ENCODE measurements around the gene SPRR2F.
"Not testable (repeated sequence)": the region's sequence is repeated elsewhere in the genome, so short reads cannot be mapped to it uniquely, and the experiment has no call there.

SPRR2F gene

DNA sequence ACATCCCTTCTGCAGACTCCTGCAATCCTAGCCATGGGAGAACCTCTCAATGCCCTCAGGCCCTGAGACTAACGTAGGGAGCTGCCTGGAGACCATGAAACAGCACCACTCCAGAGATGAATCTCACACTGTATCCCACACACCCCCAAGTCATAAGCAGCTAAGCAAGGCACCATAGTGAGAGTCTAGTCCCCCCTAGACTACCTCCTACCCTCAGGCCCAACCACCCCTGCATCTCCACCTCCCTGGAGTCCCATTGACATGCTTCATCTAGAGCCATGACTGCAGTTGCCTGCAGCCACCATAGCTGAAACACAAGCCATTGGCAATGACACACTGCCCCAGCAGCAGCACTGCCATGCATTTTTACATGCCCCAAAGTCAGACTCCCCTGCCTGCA lies 20.0 kb upstream of the SPRR2F start:
- DNase-seq (ENCODE audit: insufficient read length, low spot score) (no peak), FAIRE-seq (no peak)
- TF ChIP-seq, protein P1, sequence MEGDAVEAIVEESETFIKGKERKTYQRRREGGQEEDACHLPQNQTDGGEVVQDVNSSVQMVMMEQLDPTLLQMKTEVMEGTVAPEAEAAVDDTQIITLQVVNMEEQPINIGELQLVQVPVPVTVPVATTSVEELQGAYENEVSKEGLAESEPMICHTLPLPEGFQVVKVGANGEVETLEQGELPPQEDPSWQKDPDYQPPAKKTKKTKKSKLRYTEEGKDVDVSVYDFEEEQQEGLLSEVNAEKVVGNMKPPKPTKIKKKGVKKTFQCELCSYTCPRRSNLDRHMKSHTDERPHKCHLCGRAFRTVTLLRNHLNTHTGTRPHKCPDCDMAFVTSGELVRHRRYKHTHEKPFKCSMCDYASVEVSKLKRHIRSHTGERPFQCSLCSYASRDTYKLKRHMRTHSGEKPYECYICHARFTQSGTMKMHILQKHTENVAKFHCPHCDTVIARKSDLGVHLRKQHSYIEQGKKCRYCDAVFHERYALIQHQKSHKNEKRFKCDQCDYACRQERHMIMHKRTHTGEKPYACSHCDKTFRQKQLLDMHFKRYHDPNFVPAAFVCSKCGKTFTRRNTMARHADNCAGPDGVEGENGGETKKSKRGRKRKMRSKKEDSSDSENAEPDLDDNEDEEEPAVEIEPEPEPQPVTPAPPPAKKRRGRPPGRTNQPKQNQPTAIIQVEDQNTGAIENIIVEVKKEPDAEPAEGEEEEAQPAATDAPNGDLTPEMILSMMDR (IDR thresholded peaks at IDR 0.05; ENCODE audit: insufficient read depth, missing control alignments): no peak

DNA sequence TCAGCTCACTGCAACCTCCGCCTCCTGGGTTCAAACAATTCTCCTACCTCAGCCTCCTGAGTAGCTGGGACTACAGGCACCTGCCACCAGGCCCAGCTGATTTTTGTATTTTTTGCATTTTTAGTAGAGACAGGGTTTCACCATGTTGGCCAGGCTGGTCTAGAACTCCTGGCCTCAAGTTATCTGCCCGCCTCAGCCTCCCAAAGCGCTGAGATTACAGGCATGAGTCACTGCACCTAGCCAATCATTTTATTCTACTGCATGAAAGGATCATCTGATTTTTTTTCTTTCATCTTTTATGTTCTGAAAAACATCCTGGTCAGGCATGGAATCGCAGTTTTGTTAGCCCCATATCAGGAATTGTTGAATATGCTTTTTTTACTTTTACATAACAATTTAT lies 15.4 kb upstream of the SPRR2F start:
- not testable (repeated sequence) for FAIRE-seq; DNase-seq (ENCODE audit: insufficient read length, low spot score)

DNA sequence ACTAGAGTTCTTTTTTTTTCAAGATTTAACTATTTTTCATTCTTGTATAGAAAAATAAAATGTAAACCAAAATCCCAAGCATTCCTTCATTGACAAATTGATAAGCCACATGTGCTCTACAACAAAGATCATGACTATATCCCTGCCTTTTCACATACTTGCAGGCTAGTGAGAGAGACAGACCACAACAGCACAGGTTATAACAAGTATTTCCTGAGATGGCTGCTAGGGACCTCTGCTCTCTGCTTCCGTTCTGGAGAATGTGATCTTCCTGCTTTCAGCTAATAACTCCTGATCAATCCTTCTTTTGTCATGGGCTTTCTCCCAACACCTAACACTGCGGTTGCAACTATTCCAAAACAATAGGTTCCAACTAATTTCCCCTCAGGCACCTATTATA lies 14.0 kb upstream of the SPRR2F start:
- DNase-seq (ENCODE audit: insufficient read length, low spot score) (no peak), FAIRE-seq (no peak)
- TF ChIP-seq, protein P1 (IDR thresholded peaks at IDR 0.05; ENCODE audit: insufficient read depth, missing control alignments): no peak

DNA sequence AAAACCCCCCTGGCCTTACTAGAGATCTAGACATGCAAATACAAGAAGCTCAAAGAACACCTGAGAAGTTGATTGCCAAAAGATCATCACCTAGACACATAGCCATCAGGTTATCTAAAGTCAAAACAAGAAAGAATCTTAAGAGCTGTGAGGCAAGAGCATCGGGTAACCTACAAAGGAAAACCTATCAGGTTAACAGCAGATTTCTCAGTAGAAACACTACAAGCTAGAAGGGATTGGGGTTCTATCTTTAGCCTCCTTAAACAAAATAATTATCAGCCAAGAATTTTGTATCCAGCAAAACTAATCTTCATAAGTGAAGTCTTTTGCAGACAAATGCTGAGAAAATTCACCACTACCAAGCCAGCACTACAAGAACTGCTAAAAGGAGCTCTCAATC lies 12.2 kb upstream of the SPRR2F start:
- FAIRE-seq (no peak), DNase-seq (ENCODE audit: insufficient read length, low spot score) (no peak)
- TF ChIP-seq, protein P1 (IDR thresholded peaks at IDR 0.05; ENCODE audit: insufficient read depth, missing control alignments): no peak

DNA sequence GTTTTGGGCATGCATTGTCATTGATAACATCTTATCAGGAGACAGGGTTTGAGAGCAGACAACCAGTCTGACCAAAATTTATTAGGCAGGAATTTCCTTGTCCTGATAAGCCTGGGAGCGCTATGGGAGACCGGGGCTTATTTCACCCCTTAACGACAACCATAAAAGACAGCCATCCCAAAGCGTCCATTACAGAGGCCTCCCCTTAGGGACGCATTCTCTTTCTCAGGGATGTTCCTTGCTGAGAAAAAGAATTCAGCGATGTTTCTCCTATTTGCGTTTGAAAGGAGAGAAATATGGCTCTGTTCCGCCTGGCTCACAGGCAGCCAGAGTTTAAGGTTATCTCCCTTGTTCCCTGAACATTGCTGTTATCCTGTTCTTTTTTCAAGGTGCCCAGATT lies 10.5 kb upstream of the SPRR2F start:
- not testable (repeated sequence) for DNase-seq (ENCODE audit: insufficient read length, low spot score); FAIRE-seq

DNA sequence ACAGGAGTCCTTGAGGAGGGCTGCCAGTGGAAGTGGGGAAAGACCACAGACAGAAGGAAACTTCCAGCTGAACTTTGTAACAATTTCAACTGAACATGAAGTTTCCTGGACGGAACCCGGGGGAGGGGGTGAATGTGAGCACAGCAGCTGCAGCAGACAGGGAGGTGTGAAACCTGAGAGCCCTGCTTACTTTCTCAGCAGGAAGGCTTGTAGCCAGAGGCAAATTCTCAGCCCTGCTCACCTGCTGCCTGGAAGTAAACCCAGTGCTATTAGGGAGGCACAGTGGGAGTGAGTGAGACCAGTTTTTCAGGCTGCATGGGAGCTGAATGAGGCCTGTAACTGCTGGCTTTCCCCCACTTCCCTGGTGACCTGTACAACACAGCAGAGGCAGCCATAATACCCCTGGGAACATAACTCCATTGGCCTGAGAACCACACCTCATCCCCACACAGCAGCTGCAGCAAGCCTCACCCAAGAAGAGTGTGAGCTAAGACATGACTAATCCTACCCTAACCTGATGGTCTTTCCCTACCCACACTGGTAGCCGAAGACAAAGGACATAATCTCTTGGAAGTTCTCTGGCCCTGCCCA lies 9.6 kb upstream of the SPRR2F start:
- DNase-seq (ENCODE audit: insufficient read length, low spot score) (no peak), FAIRE-seq (no peak)
- TF ChIP-seq, protein P1 (IDR thresholded peaks at IDR 0.05; ENCODE audit: insufficient read depth, missing control alignments): no peak

DNA sequence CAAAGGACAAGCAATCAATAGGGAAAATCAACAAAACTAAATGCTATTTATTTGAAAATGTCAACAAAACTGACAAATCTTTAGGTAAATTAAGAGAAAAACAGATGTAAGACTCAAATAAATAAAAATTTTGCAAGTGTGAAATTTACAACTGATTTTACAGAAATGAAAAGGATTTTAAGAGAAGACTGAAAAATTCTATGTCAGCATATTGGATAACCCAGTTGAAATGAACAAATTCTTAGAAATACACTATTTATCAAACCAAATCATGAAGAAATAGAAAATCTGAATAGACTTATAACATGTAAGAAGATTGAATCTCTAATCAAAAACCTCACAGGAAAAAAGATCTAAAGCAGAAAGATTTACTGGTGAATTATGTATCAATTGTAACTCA lies 7.6 kb upstream of the SPRR2F start:
- FAIRE-seq: no peak
- TF ChIP-seq, protein P1 (IDR thresholded peaks at IDR 0.05; ENCODE audit: insufficient read depth, missing control alignments): no peak

DNA sequence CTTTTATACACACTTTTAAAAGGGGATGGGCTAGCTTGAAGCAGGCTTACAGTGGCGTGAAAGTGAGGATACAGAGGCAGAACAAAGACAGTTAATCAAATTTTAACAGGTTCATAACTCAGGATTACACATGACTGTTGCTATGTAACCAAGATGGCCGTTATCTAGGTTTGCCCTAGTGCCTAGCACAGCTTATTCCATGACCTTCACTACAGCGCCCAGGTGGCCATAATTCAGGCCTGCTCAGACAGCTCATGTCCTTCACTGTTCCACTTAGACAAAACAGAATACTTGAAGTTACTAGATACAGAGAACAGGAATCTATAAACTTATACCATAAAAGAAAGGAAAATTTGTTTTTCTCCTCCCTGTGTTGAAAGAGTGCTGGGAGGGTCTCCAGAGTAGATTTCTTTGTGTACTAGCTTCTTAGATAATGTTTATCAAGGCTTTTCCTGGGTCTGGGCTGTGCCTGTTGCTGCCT lies 6.2 kb upstream of the SPRR2F start:
- DNase-seq (ENCODE audit: insufficient read length, low spot score) (no peak), FAIRE-seq (no peak)
- TF ChIP-seq, protein P1 (IDR thresholded peaks at IDR 0.05; ENCODE audit: insufficient read depth, missing control alignments): no peak

More for the DNA sequence above, 7.6 kb upstream of the SPRR2F start:
- DNase-seq (ENCODE audit: insufficient read length, low spot score): no peak

DNA sequence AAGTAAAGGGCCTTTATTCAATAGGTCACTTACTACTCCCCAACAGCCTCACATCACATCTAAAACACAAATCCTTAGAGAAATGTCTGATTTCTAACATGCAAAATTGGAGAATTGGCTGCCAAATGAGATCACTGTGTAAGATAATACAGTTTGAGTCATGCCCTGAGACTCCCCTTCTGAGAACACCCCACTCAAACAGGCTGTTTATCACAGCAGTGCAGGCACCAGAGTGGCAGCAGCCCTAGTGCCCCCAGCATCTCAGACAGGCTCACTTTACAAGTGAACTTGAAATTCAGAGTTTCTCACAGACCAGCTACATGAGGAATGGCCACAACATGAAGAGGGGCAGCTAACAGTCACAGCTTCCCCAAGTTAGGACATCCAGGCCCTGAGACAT lies 1.9 kb upstream of the SPRR2F start:
- not testable (repeated sequence) for DNase-seq (ENCODE audit: insufficient read length, low spot score); FAIRE-seq

DNA sequence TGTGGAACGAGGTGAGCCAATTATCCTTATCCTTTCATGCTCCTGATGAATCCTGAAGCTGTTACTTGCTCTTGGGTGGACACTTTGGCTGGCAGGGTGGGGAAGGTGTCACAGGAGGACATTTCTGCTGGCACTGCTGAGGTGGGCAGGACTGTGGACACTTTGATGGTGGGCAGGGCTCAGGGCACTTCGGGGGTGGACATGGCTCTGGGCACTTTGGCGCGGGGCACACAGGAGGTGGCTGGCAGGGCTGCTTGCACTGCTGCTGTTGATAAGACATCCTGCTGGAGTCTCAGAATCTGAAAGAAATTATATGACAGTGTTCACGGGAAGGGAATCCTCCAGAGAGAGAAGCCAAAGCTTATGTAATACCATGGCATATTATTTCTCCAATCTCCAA lies 862 bp downstream of the SPRR2F start:
- DNase-seq (ENCODE audit: insufficient read length, low spot score); FAIRE-seq: not testable (repeated sequence)

Measured in D721Med (cell line).